ENCODE measurements around the gene IL22RA1. TPM values are rescaled to one million over a fixed set of nuclear protein-coding genes. Genes with fewer than 3 reads are reported as not detected.

IL22RA1 gene
- total and polyA plus RNA-seq, 10 of the 15 experiments (the other 5 are each of a cell fraction or from before 2014, with no cell fraction given), result not detected

GRCh38 chr1:24086466-24086865 is 56.5 kb downstream of the IL22RA1 start:
- CTCF ChIA-PET, result interaction anchor here (0.6 kb wide), 1 partner anchor 1866 kb away, joined by 3 read pairs; no protein-coding TSS in a partner anchor
- no TSS peak for BruUV-seq (replicated peaks)

GRCh38 chr1:24085546-24085945 is 57.4 kb downstream of the IL22RA1 start:
- no peak for ATAC-seq
- Histone ChIP-seq H3K27me3 (replicated peaks in 1 of 2; ENCODE audit: control insufficient read depth in 2 of 2, insufficient read depth in 2 of 2, low read length in 1 of 2) (peaks cover 0 to 6% of the 10 kb centered on the region in 2 experiments; a peak in 2 of 4 replicates), H4K20me1 (ENCODE audit: control insufficient read depth, insufficient read depth) (no peaks in the 10 kb centered on the region), H3K4me1 (ENCODE audit: control insufficient read depth, insufficient read depth, low read length) (no peaks in the 10 kb centered on the region), H3K36me3 (ENCODE audit: control insufficient read depth in 2 of 2, insufficient read depth in 2 of 2, low read length in 1 of 2) (no peaks in the 10 kb centered on the region), H2AFZ (ENCODE audit: control insufficient read depth, low read depth, low read length) (no peak overlapping the region), H3K9me3 (replicated peaks; ENCODE audit: control insufficient read depth, insufficient read depth, low read length) (no peaks in the 10 kb centered on the region), H3K4me2 (ENCODE audit: control insufficient read depth, insufficient read depth) (no peak overlapping the region), H3K79me2 (ENCODE audit: control insufficient read depth, insufficient read depth, low read length) (no peaks in the 10 kb centered on the region), H3K9ac (ENCODE audit: control insufficient read depth, insufficient read depth, low read length) (no peak overlapping the region), H3K27ac (ENCODE audit: control insufficient read depth, insufficient read depth) (no peak overlapping the region), H3K4me3 (no peak overlapping the region)
- in situ Hi-C loops (cut with MboI), result no loop called here
- 85% methylated on average over 3 of the region's 3 CpGs for WGBS (ENCODE audit: insufficient coverage, insufficient replicate concordance, low lambda C conversion rate, missing lambda C conversion rate)
- ChIA-PET RAD21 (ENCODE audit: unreplicated experiment) (no interaction called here), SMC1A (ENCODE audit: uncharacterized antibody, unreplicated experiment) (no interaction called here), POLR2A (no interaction called here), CTCF (no interaction called here)
- TF ChIP-seq HSF1 (IDR thresholded peaks at IDR 0.05; ENCODE audit: low read depth, low read length) (no peak), RFX5 (IDR thresholded peaks at IDR 0.05; ENCODE audit: low read depth, low read length) (no peak), ZZZ3 (IDR thresholded peaks at IDR 0.05; ENCODE audit: control insufficient read depth, insufficient read length, low read depth) (no peak), CBX5 (IDR thresholded peaks at IDR 0.05; ENCODE audit: low read depth) (no peak), PAX8 (IDR thresholded peaks at IDR 0.05) (no peak), LARP7 (IDR thresholded peaks at IDR 0.05) (no peak), ZBTB40 (IDR thresholded peaks at IDR 0.05; ENCODE audit: borderline replicate concordance) (no peak), CREB1 (IDR thresholded peaks at IDR 0.05; ENCODE audit: low read depth) (no peak)
- no peak for DNase-seq (ENCODE audit: low read depth, low spot score)
- intact Hi-C loops (cut with micrococcal nuclease; ENCODE audit: unreplicated experiment), result no loop called here
- no peak for FAIRE-seq
- no TSS peak for BruUV-seq (replicated peaks)

More at GRCh38 chr1:24086466-24086865, 56.5 kb downstream of the IL22RA1 start:
- Histone ChIP-seq H3K4me3 (no peak overlapping the region), H3K27me3 (replicated peaks in 1 of 2; ENCODE audit: control insufficient read depth in 2 of 2, insufficient read depth in 2 of 2, low read length in 1 of 2) (peaks cover 0 to 6% of the 10 kb centered on the region in 2 experiments; a peak in 2 of 4 replicates), H2AFZ (ENCODE audit: control insufficient read depth, low read depth, low read length) (no peak overlapping the region), H3K4me2 (ENCODE audit: control insufficient read depth, insufficient read depth) (no peak overlapping the region), H3K79me2 (ENCODE audit: control insufficient read depth, insufficient read depth, low read length) (no peaks in the 10 kb centered on the region), H3K36me3 (ENCODE audit: control insufficient read depth in 2 of 2, insufficient read depth in 2 of 2, low read length in 1 of 2) (no peaks in the 10 kb centered on the region), H4K20me1 (ENCODE audit: control insufficient read depth, insufficient read depth) (no peaks in the 10 kb centered on the region), H3K9ac (ENCODE audit: control insufficient read depth, insufficient read depth, low read length) (no peak overlapping the region), H3K27ac (ENCODE audit: control insufficient read depth, insufficient read depth) (no peak overlapping the region), H3K4me1 (ENCODE audit: control insufficient read depth, insufficient read depth, low read length) (no peaks in the 10 kb centered on the region), H3K9me3 (replicated peaks; ENCODE audit: control insufficient read depth, insufficient read depth, low read length) (no peaks in the 10 kb centered on the region)
- intact Hi-C loops (cut with micrococcal nuclease; ENCODE audit: unreplicated experiment), result no loop called here
- in situ Hi-C loops (cut with MboI), result no loop called here
- ATAC-seq (no peak), FAIRE-seq (no peak), DNase-seq (ENCODE audit: low read depth, low spot score) (no peak)
- POLR2A ChIA-PET, result no interaction called here
- SMC1A ChIA-PET (ENCODE audit: uncharacterized antibody, unreplicated experiment), result no interaction called here
- RAD21 ChIA-PET (ENCODE audit: unreplicated experiment), result no interaction called here
- TF ChIP-seq CBX5 (IDR thresholded peaks at IDR 0.05; ENCODE audit: low read depth), result no peak
- no peak for TF ChIP-seq TCF7 (IDR thresholded peaks at IDR 0.05; ENCODE audit: borderline replicate concordance)
- 50% methylated on average over 15 of the region's 16 CpGs for WGBS (ENCODE audit: insufficient coverage, insufficient replicate concordance, low lambda C conversion rate, missing lambda C conversion rate)
